Measurements from ENCODE around the gene CD160. TPM values are rescaled to one million over a fixed set of nuclear protein-coding genes. Genes with fewer than 3 reads are reported as not detected.

Gene CD160
- total RNA-seq, 1 experiment from 2014 or later: not detected

- H2AFZ ChIP-seq (ENCODE audit: low read length): no peak overlapping the region
- Mint-ChIP-seq H3K36me3 (ENCODE audit: insufficient read depth in 1 of 3, low read depth in 3 of 3) (peaks cover 0 to 15% (median 5%) of the 10 kb centered on the region in 3 experiments; a peak in 5 of 7 replicates), H3K4me3 (no peak overlapping the region), H3K27ac (no peak overlapping the region), H3K9me3 (no peaks in the 10 kb centered on the region), H3K27me3 (ENCODE audit: low read depth) (no peaks in the 10 kb centered on the region), H3K4me1 (peaks cover 3 to 14% of the 10 kb centered on the region in 2 experiments; a peak in 2 of 4 replicates)
- no peak overlapping the region for H3K4ac ChIP-seq (ENCODE audit: low read depth, low read length)
- H2BK5ac ChIP-seq (ENCODE audit: insufficient read length, low read length): no peak overlapping the region
- TF ChIP-seq CTCF (conservative IDR thresholded peaks at IDR 0.05): no peak
- no peak overlapping the region for H3K56ac ChIP-seq (ENCODE audit: insufficient read length, low read depth, low read length)
- H4K5ac ChIP-seq (ENCODE audit: insufficient read length, low read depth, low read length): no peak overlapping the region
- H3K27me3 ChIP-seq (ENCODE audit: insufficient read depth, low read length): no peaks in the 10 kb centered on the region
- H3K79me1 ChIP-seq (ENCODE audit: insufficient read depth, low read depth, low read length, poor library complexity, severe bottlenecking): no peaks in the 10 kb centered on the region
- H3K9me3 ChIP-seq (ENCODE audit: control insufficient read depth, low read depth, low read length): no peaks in the 10 kb centered on the region
- H3K79me2 ChIP-seq (ENCODE audit: insufficient read depth, low read length): no peaks in the 10 kb centered on the region
- H3K27ac ChIP-seq (ENCODE audit: insufficient read length, low read depth, low read length): no peak overlapping the region
- no peaks in the 10 kb centered on the region for H3K4me1 ChIP-seq (ENCODE audit: insufficient read depth, low read length)
- no peak overlapping the region for H4K91ac ChIP-seq (ENCODE audit: insufficient read length, low read depth, low read length)
- no peaks in the 10 kb centered on the region for H4K20me1 ChIP-seq (ENCODE audit: control insufficient read depth, insufficient read depth, insufficient read length)
- H2BK15ac ChIP-seq (ENCODE audit: low read depth, low read length): no peak overlapping the region
- no peak overlapping the region for H3K4me2 ChIP-seq (ENCODE audit: insufficient read depth, insufficient read length, low read length)
- no peak overlapping the region for H2BK12ac ChIP-seq (ENCODE audit: insufficient read length, low read depth, low read length)
- DNase-seq: no peak
- no peak overlapping the region for H2BK20ac ChIP-seq (ENCODE audit: low read depth, low read length, poor library complexity, severe bottlenecking)
- no peak overlapping the region for H3K14ac ChIP-seq (ENCODE audit: insufficient read depth, low read length)
- no peak overlapping the region for H4K8ac ChIP-seq (replicated peaks; ENCODE audit: insufficient read length, low read depth, low read length)
- no peak overlapping the region for H3K9ac ChIP-seq (ENCODE audit: extremely low read depth, insufficient read length, low read length)
- H3K18ac ChIP-seq (ENCODE audit: insufficient read length, low read depth, low read length): no peak overlapping the region
- H3K23me2 ChIP-seq (ENCODE audit: insufficient read length, low read depth, low read length, poor library complexity, severe bottlenecking): no peaks in the 10 kb centered on the region
- H2AK5ac ChIP-seq (ENCODE audit: insufficient read length, low read length): no peak overlapping the region
- no CpG with 5 or more reads among the region's 1 CpG for WGBS (ENCODE audit: extremely low coverage, insufficient read length, low lambda C conversion rate)
- no peak overlapping the region for H2BK120ac ChIP-seq (ENCODE audit: low read depth, low read length, poor library complexity, severe bottlenecking)
- H3K23ac ChIP-seq (ENCODE audit: insufficient read length, low read depth, low read length): no peak overlapping the region
- no peak overlapping the region for H3T11ph ChIP-seq (ENCODE audit: low read length)
These were observed 67.0 kb downstream of the CD160 start for GRCh38 chr1:145786271-145786670.
